HepG2 (cell line): ENCODE results near the gene CYP27A1. TPM values are rescaled to one million over a fixed set of nuclear protein-coding genes. Genes with fewer than 3 reads are reported as not detected.

Source experiments
- ATAC-seq: fragments of 200-7000 bp; cut with Tn5 transposase; 3 replicates; pipeline ENCODE4 v1.9.1; 2020; ENCODE audit warnings: mild to moderate bottlenecking, moderate library complexity
- BruUV-seq: library from RNA; stranded (reverse); fragments of 400-500 nt; replicated peaks from 2 replicates; lab custom pipeline; 2021; lab: Mats Ljungman, UMichigan
- CTCF ChIA-PET: fragments of 300-600 bp; formaldehyde crosslinking; extraction: SDS; loops from one replicate; lab custom pipeline; 2021; ENCODE audit warnings: low total read pairs, inconsistent platforms, low intra/inter-chr PET ratio; lab: Yijun Ruan, JAX
- POLR2A ChIA-PET: fragments of 350-600 bp; sonication (Branson Sonifier 250); formaldehyde crosslinking; loops from one replicate; lab custom pipeline; 2020; ENCODE audit warnings: antibody characterized with exemption, inconsistent platforms; lab: Yijun Ruan, JAX
- DNase-seq: peaks from one replicate; pipeline ENCODE4 v3.0.0-alpha.2; 2015; ENCODE audit warnings: low spot score
- FAIRE-seq: peaks from 3 replicates; lab custom pipeline; 2011; peaks lifted over from hg19 to GRCh38; lab: Jason Lieb, UNC
- H2AFZ ChIP-seq: one replicate; pipeline ENCODE4 v1.6.1; 2011; ENCODE audit warnings: low read length, inconsistent platforms
- H3K27ac ChIP-seq: fragments of 300-600 bp; 3 replicates; pipeline ENCODE4 v1.8.0; 2011; ENCODE audit warnings: mixed run types, mild to moderate bottlenecking, mixed read lengths, low read length, inconsistent platforms; ENCODE audit not compliant: insufficient read depth; ENCODE audit errors: extremely low read length
- H3K27me3 ChIP-seq, 2 experiments: fragments of 200-600 bp in 1 of 2; 2 replicates in 1 of 2; 3 replicates in 1 of 2; pipeline versions ENCODE4 v1.6.0 to v1.8.0; 2011; ENCODE audit warnings: low read length in 2 of 2, mild to moderate bottlenecking in 2 of 2, moderate library complexity in 2 of 2, inconsistent platforms in 1 of 2; ENCODE audit not compliant: insufficient read depth in 2 of 2, control insufficient read depth in 1 of 2
- H3K36me3 ChIP-seq, 2 experiments: fragments of 200-600 bp in 1 of 2; replicated peaks in 1 of 2; 2 replicates in 1 of 2; 3 replicates in 1 of 2; pipeline versions ENCODE4 v1.5.1 to v1.8.0; 2011; ENCODE audit warnings: low read length in 2 of 2, inconsistent platforms in 1 of 2; ENCODE audit not compliant: insufficient read depth in 2 of 2, control insufficient read depth in 1 of 2
- H3K4me1 ChIP-seq: 2 replicates; pipeline ENCODE4 v1.5.1; 2012; ENCODE audit warnings: low read length, inconsistent platforms; ENCODE audit not compliant: insufficient read depth
- H3K4me2 ChIP-seq: 2 replicates; pipeline ENCODE4 v1.6.0; 2011; ENCODE audit warnings: low read depth, low read length, inconsistent platforms
- H3K4me3 ChIP-seq, 3 experiments: fragments of 200-600 bp in 1 of 3; sonication (generic), shearing (Covaris generic) in 1 of 3; replicated peaks in 1 of 3; 2 replicates each; pipeline ENCODE4 v1.5.1; 2011 to 2016; ENCODE audit warnings: low read length in 3 of 3, inconsistent platforms in 2 of 3, low read depth in 2 of 3, mild to moderate bottlenecking in 2 of 3, control low read depth in 1 of 3, mixed read lengths in 1 of 3; ENCODE audit not compliant: insufficient read depth in 1 of 3
- H3K79me2 ChIP-seq: one replicate; pipeline ENCODE4 v1.6.1; 2011; ENCODE audit warnings: low read length, inconsistent platforms; ENCODE audit not compliant: insufficient read depth
- H3K9ac ChIP-seq: 2 replicates; pipeline ENCODE4 v1.6.0; 2011; ENCODE audit warnings: mild to moderate bottlenecking, low read depth, low read length, inconsistent platforms; ENCODE audit not compliant: insufficient read depth
- H3K9me3 ChIP-seq: 2 replicates; pipeline ENCODE4 v1.5.1; 2012; ENCODE audit warnings: mild to moderate bottlenecking, low read length
- H4K20me1 ChIP-seq: 2 replicates; pipeline ENCODE4 v1.6.0; 2011; ENCODE audit warnings: inconsistent platforms, mild to moderate bottlenecking, low read length, moderate library complexity; ENCODE audit not compliant: insufficient read depth
- ATF7-NPFF ChIP-seq: sonication (generic); formaldehyde crosslinking; IDR thresholded peaks from 2 replicates; pipeline ENCODE4 v1.8.1; 2023; ENCODE audit warnings: mild to moderate bottlenecking, low read depth, missing genetic modification reagents, moderate library complexity
- ERF ChIP-seq: IDR thresholded peaks from 2 replicates; pipeline ENCODE4 v1.6.1; 2018; ENCODE audit warnings: missing biosample characterization, missing genetic modification reagents
- HNRNPUL1 ChIP-seq: fragments of 200-400 bp; formaldehyde crosslinking; IDR thresholded peaks from 2 replicates; pipeline ENCODE4 v1.6.1; 2017; ENCODE audit warnings: low read depth, mild to moderate bottlenecking, low read length, moderate library complexity
- NR3C1 ChIP-seq: sonication (generic); formaldehyde crosslinking; IDR thresholded peaks from 2 replicates; pipeline ENCODE4 v1.4.0; 2020; ENCODE audit warnings: missing genetic modification reagents
- PLSCR1 ChIP-seq: sonication (generic); formaldehyde crosslinking; IDR thresholded peaks from 2 replicates; pipeline ENCODE4 v1.5.0; 2020; ENCODE audit warnings: missing genetic modification reagents, mild to moderate bottlenecking, borderline replicate concordance
- PTBP1 ChIP-seq: fragments of 200-400 bp; formaldehyde crosslinking; IDR thresholded peaks from 2 replicates; pipeline ENCODE4 v1.6.1; 2018; ENCODE audit warnings: low read length, low read depth; ENCODE audit not compliant: poor library complexity, severe bottlenecking
- SRSF9 ChIP-seq: fragments of 200-400 bp; formaldehyde crosslinking; IDR thresholded peaks from 2 replicates; pipeline ENCODE4 v1.6.1; 2018; ENCODE audit warnings: borderline replicate concordance, mild to moderate bottlenecking, low read depth, low read length; ENCODE audit not compliant: insufficient read depth, poor library complexity, severe bottlenecking
- TMF1 ChIP-seq: sonication (generic); formaldehyde crosslinking; IDR thresholded peaks from 2 replicates; pipeline ENCODE4 v1.8.1; 2022; ENCODE audit warnings: low read depth, missing genetic modification reagents
- UBTF ChIP-seq: sonication (generic); formaldehyde crosslinking; IDR thresholded peaks from 2 replicates; pipeline ENCODE4 v1.4.0; 2020; ENCODE audit warnings: mild to moderate bottlenecking, missing genetic modification reagents
- ZBTB26 ChIP-seq: IDR thresholded peaks from 2 replicates; pipeline ENCODE4 v1.6.1; 2016; ENCODE audit warnings: missing compliant biosample characterization, missing genetic modification reagents, borderline replicate concordance
- ZNF24 ChIP-seq: fragments of 450-650 bp; IDR thresholded peaks from 2 replicates; pipeline ENCODE4 v1.6.1; 2017; ENCODE audit warnings: antibody characterized with exemption, mild to moderate bottlenecking
- ZNF446 ChIP-seq: sonication (generic); formaldehyde crosslinking; IDR thresholded peaks from 2 replicates; pipeline ENCODE4 v1.5.0; 2020; ENCODE audit warnings: mild to moderate bottlenecking, missing genetic modification reagents
- ZNF513 ChIP-seq: sonication (generic); formaldehyde crosslinking; conservative IDR thresholded peaks from 2 replicates; pipeline ENCODE4 v1.5.0; 2020; ENCODE audit warnings: missing genetic modification reagents
- ZNF616 ChIP-seq: sonication (generic); formaldehyde crosslinking; IDR thresholded peaks from 2 replicates; pipeline ENCODE4 v1.5.0; 2020; ENCODE audit warnings: low read depth, mild to moderate bottlenecking, missing genetic modification reagents
- WGBS: methylation state at CpG from one replicate; pipeline ENCODE4 v1.1.6; 2017; ENCODE audit warnings: low lambda C conversion rate; 5-methylcytosine and 5-hydroxymethylcytosine counted together
- in situ Hi-C: cut with HindIII; loops from 2 replicates; pipeline ENCODE4 v1.10.0; 2017; ENCODE audit warnings: low pct_unique_long_range_greater_than_20kb; ENCODE audit not compliant: extremely low pct_ligation_motif_present
- intact Hi-C: fragments of 100-400 bp; cut with micrococcal nuclease; formaldehyde crosslinking; loops from one replicate; pipeline ENCODE4 v1.10.0; 2022; ENCODE audit not compliant: unreplicated experiment
- polyA plus RNA-seq, 8 experiments: library from polyadenylated mRNA; depleted of rRNA in 3 of 8; stranded (reverse) in 7 of 8; unstranded in 1 of 8; fragments of >200 nt; fragmentation: Illumina TruSeq in 4 of 8; extraction: Trizol in 4 of 8; gene quantifications; 2 replicates each; pipeline versions ENCODE4 v1.2.1 to v1.2.3, GENCODE V29; 2011 to 2016; ENCODE audit warnings: low read depth in 4 of 8, missing spikeins in 1 of 8, mixed read lengths in 1 of 8; ENCODE audit not compliant: insufficient read depth in 1 of 8
- total RNA-seq, 5 experiments: library from RNA; depleted of rRNA; stranded (reverse); fragments of >200 nt; fragmentation: Illumina TruSeq; extraction: Trizol; gene quantifications; 2 replicates each; pipeline ENCODE4 v1.2.3, GENCODE V29; 2016; ENCODE audit warnings: low read depth in 1 of 5

CYP27A1 gene
- total and polyA plus RNA-seq, 2 of the 13 experiments (the other 11 are each of a cell fraction or from before 2014, with no cell fraction given) = 157 to 266 TPM

GRCh38 chr2:218837495-218837894 is 55.5 kb downstream of the CYP27A1 start (continued):
- TF ChIP-seq NR3C1 (CRISPR knock-in tag) (no peak), ZNF616 (CRISPR knock-in tag) (no peak), ZBTB26 (CRISPR knock-in tag) (no peak), ZNF446 (CRISPR knock-in tag) (no peak), SRSF9 (no peak), ZNF24 (no peak), UBTF (CRISPR knock-in tag) (no peak)

- ChIA-PET POLR2A (no interaction called here), CTCF (no interaction called here)
- no peak overlapping the region for H3K9ac ChIP-seq
- no peaks in the 10 kb centered on the region for H3K4me1 ChIP-seq
- BruUV-seq = no TSS peak
- no peaks in the 10 kb centered on the region for H4K20me1 ChIP-seq
- 0% methylated on average over 4 of the region's 4 CpGs for WGBS
- H3K9me3 ChIP-seq = no peaks in the 10 kb centered on the region
- H3K27ac ChIP-seq = no peak overlapping the region
- ATAC-seq = no peak
- intact Hi-C loops (no loop called here), in situ Hi-C loops (loop anchor here (25.0 kb wide), 1 partner anchor 102 kb away; no protein-coding TSS in a partner anchor)
- no peak for FAIRE-seq
- H3K4me2 ChIP-seq = no peak overlapping the region
- no peaks in the 10 kb centered on the region for H3K36me3 ChIP-seq
- peaks cover 2 to 54% of the 10 kb centered on the region in 2 experiments; a peak in 4 of 5 replicates for H3K27me3 ChIP-seq
- no peaks in the 10 kb centered on the region for H3K79me2 ChIP-seq
- H2AFZ ChIP-seq = no peak overlapping the region
- no peak for DNase-seq
- TF ChIP-seq ATF7-NPFF = no peak
- no peak for TF ChIP-seq ERF (CRISPR knock-in tag)
- TF ChIP-seq TMF1 (CRISPR knock-in tag) = no peak
- no peak for TF ChIP-seq PLSCR1
- no peak for TF ChIP-seq ZNF513 (CRISPR knock-in tag)
- no peak for TF ChIP-seq HNRNPUL1
- TF ChIP-seq PTBP1 = no peak
- TF ChIP-seq, all 625 proteins: peak for 0
- H3K4me3 ChIP-seq = no peak overlapping the region
Observed at GRCh38 chr2:218839430-218839829, 57.5 kb downstream of the CYP27A1 start.
